GM20000 (cell line): Measurements from ENCODE around the gene TRIM33.

Experiments
- DNase-seq: peaks from one replicate; pipeline ENCODE4 v3.0.0; 2012; ENCODE audit warnings: low spot score
- TF ChIP-seq, protein P1 (sequence below): IDR thresholded peaks from 2 replicates; pipeline ENCODE4 v1.5.1; 2012; ENCODE audit warnings: mild to moderate bottlenecking, control low read depth; ENCODE audit errors: extremely low read depth, missing control alignments

TRIM33 gene

DNA sequence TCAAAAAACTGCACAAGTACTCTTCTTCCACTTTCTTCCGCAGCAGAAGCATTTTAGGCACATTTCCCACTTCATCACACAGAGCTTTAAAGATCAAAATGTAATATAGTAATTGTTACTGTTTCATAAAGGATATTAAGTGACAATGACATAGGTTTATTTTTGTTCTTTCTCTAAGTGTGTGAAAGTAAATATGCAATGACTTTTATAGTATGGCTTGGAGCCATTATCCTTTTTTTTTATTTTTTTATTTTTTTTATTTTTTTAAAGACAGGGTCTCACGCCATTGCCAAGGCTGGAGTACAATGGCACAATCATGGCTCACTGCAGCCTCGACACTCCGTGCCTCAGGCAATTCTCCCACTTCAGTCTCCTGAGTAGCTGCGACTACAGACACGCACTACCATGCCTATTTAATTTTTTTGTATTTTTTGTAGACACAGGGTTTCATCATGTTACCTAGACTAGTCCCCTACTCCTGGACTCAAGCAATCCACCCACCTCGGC is 7.0 kb downstream of the TRIM33 start:
- no peak for DNase-seq
- TF ChIP-seq, protein P1, sequence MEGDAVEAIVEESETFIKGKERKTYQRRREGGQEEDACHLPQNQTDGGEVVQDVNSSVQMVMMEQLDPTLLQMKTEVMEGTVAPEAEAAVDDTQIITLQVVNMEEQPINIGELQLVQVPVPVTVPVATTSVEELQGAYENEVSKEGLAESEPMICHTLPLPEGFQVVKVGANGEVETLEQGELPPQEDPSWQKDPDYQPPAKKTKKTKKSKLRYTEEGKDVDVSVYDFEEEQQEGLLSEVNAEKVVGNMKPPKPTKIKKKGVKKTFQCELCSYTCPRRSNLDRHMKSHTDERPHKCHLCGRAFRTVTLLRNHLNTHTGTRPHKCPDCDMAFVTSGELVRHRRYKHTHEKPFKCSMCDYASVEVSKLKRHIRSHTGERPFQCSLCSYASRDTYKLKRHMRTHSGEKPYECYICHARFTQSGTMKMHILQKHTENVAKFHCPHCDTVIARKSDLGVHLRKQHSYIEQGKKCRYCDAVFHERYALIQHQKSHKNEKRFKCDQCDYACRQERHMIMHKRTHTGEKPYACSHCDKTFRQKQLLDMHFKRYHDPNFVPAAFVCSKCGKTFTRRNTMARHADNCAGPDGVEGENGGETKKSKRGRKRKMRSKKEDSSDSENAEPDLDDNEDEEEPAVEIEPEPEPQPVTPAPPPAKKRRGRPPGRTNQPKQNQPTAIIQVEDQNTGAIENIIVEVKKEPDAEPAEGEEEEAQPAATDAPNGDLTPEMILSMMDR: no peak

GRCh38 chr1:114502080-114502479 is 8.9 kb downstream of the TRIM33 start:
- no peak for DNase-seq
- TF ChIP-seq, protein P1: no peak

DNA sequence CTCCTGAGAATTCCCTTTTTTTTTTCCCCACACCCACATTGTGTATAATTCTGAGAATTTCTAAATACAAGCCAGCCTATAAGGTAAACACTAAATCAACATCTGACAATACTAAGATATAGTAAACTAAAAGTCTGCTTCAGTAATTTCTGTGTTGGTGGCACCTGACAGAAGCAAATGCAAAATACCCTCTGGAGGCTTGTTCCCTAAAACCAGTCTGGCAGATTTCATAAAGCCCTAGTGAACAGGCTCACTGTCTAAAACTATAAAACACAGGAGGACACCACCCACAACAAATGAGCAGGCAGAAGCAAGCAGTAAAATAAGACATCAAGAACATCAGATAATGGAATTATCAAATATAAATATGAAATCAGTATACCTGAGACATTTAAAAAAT is 11.5 kb downstream of the TRIM33 start:
- DNase-seq: no peak
- TF ChIP-seq, protein P1: no peak

GRCh38 chr1:114496089-114496488 is 14.9 kb downstream of the TRIM33 start:
- no peak for DNase-seq
- TF ChIP-seq, protein P1: no peak

DNA sequence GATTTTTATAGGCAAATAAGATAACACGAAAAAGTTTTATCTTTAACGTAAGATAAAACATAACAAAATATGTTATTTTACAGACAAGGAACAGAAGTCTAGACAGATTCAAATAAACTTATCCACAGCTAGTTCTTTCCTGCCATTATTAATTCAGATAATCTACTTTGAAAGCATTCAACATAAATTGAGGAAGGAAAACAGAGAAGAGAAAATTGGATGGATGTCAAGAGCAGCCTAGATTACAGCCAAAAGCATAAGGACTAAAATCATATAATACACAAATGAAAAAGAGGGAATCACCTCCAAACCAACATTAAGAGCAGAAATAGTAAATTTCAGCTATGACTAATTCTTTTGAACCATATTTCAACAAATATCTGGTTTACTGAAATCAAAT is 15.5 kb downstream of the TRIM33 start:
- no peak for DNase-seq

GRCh38 chr1:114492978-114493377 is 18.0 kb downstream of the TRIM33 start:
- TF ChIP-seq, protein P1: no peak
- DNase-seq: no peak

More for the DNA sequence above, 15.5 kb downstream of the TRIM33 start:
- TF ChIP-seq, protein P1: no peak

GRCh38 chr1:114490274-114490693 is 20.7 kb downstream of the TRIM33 start:
- DNase-seq: no peak
- TF ChIP-seq, protein P1: no peak
